BLaER1 treated with 17β-estradiol and CSF1 and Interleukin-3, amounts not matched to agents 10 nM and 100 nM (cell line): Measurements from ENCODE around the gene AUTS2.

Experiments
- H3K27ac ChIP-seq, 11 experiments: shearing (Covaris generic); formaldehyde crosslinking; 2 replicates each; pipeline ENCODE4 v1.8.1; 2022
- H3K27me3 ChIP-seq, 11 experiments: shearing (Covaris generic); formaldehyde crosslinking; 2 replicates each; pipeline ENCODE4 v1.8.1; 2022
- H3K36me3 ChIP-seq, 11 experiments: shearing (Covaris generic); formaldehyde crosslinking; 2 replicates each; pipeline ENCODE4 v1.8.1; 2022
- H3K4me1 ChIP-seq, 10 experiments: shearing (Covaris generic); formaldehyde crosslinking; 2 replicates each; pipeline ENCODE4 v1.8.1; 2022
- H3K4me2 ChIP-seq, 11 experiments: shearing (Covaris generic); formaldehyde crosslinking; 2 replicates each; pipeline ENCODE4 v1.8.1; 2022
- H3K4me3 ChIP-seq, 10 experiments: shearing (Covaris generic); formaldehyde crosslinking; 2 replicates each; pipeline ENCODE4 v1.8.1; 2022
- H3K9ac ChIP-seq, 11 experiments: shearing (Covaris generic); formaldehyde crosslinking; 2 replicates each; pipeline ENCODE4 v1.8.1; 2022
- H3K9me3 ChIP-seq, 11 experiments: shearing (Covaris generic); formaldehyde crosslinking; replicated peaks in 1 of 11; 2 replicates each; pipeline ENCODE4 v1.8.1; 2022
- H4K20me1 ChIP-seq, 11 experiments: shearing (Covaris generic); formaldehyde crosslinking; 2 replicates each; pipeline ENCODE4 v1.8.1; 2022
- Cebpa-rat ChIP-seq, 11 experiments: shearing (Covaris generic); IDR thresholded peaks; 2 replicates each; pipeline ENCODE4 v1.8.1; 2022

AUTS2 gene

DNA sequence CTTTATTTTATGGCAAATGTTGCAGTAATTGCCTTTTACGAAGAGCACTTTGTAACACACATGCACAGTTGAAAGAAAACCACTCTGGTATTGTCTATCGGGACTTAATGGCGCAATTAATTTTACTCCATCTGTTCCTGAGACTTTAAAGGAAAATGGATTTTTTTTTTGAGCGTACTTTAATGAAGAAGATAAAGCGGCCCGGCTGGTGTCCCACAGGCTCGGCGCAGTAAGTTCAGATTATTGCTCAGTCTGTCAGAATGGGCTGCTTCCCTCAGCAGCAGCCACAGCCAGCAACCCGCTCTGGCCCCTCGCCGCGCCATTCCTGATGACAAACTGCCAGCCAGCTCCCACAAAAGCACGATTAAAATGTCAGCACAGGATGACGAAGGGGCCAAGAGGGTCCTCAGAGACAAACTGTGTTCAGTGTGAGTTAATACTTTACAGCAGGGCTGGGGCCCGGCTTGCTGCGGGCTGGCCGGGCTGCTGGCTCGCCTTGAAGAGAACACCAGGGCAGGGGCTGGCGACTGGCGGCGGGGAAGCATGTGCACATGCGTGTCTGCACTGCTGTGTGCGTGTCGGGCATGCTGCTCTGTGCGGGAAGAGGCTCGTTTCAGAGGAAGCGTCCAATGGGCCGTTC is 1032.7 kb downstream of the AUTS2 start:
- Histone ChIP-seq H3K9ac (no peak overlapping the region), H3K4me1 (peaks cover 0 to 14% (median 2%) of the 10 kb centered on the region in 10 experiments; a peak in 7 of 20 replicates), H3K27ac (no peak overlapping the region), H3K36me3 (peaks cover 0 to 7% (median 3%) of the 10 kb centered on the region in 11 experiments; a peak in 5 of 22 replicates), H3K9me3 (peaks cover 0 to 8% (median 0%) of the 10 kb centered on the region in 11 experiments; a peak in 2 of 22 replicates), H4K20me1 (no peaks in the 10 kb centered on the region; a peak in 1 of 22 replicates), H3K27me3 (no peaks in the 10 kb centered on the region), H3K4me2 (no peak overlapping the region), H3K4me3 (no peak overlapping the region)
- no peak for TF ChIP-seq Cebpa-rat (IDR thresholded peaks at IDR 0.05)

DNA sequence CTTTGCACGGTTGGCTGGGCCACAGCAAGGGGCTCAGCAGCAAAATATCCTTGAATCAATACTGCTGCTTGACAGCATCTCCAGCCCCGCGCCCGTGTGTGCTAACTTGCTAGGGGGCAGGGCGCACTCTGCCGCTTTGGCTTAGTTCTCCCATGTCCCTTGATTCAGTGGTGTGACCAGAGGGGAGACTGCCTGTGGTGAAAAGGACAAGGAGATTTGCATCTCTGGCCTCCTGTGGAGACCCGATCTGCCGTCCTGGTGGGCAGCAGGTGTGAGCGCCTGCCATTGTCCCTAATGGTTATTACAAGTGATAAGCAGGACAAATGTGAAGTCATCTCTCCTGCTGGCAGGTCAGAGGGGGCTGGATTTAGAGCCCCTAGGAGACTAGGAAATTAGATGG is 1033.4 kb downstream of the AUTS2 start:
- H3K9ac ChIP-seq: no peak overlapping the region
- H3K4me2 ChIP-seq: no peak overlapping the region
- no peak overlapping the region for H3K4me3 ChIP-seq
- TF ChIP-seq Cebpa-rat (IDR thresholded peaks at IDR 0.05): no peak
- no peak overlapping the region for H3K27ac ChIP-seq
- no peaks in the 10 kb centered on the region for H3K27me3 ChIP-seq
- H3K4me1 ChIP-seq: peaks cover 0 to 14% (median 2%) of the 10 kb centered on the region in 10 experiments; a peak in 7 of 20 replicates
- no peaks in the 10 kb centered on the region; a peak in 1 of 22 replicates for H4K20me1 ChIP-seq
- peaks cover 0 to 4% (median 0%) of the 10 kb centered on the region in 11 experiments; a peak in 2 of 22 replicates for H3K9me3 ChIP-seq
- peaks cover 0 to 7% (median 3%) of the 10 kb centered on the region in 11 experiments; a peak in 4 of 22 replicates for H3K36me3 ChIP-seq

DNA sequence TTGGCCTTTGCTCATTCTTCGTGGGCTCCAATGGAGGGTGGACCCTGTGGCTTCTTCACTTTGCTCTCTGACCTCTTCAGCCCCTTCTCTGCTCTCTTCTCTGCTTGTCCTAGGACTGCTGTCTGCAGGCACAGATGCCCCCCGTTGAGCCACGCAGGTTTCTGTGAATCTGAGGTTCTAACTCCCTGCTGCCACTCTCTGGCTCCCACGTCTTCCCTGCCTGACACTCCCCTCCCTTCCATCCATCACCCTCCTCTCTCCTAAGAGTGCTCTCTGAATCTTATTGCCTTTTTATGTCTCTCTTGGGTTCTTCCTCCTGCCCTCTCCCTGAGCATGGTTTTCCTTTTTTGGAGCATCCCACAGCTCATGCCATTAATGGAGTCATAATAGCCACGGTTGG is 1034.1 kb downstream of the AUTS2 start:
- peaks cover 0 to 14% (median 3%) of the 10 kb centered on the region in 10 experiments; a peak in 7 of 20 replicates for H3K4me1 ChIP-seq
- no peak overlapping the region for H3K27ac ChIP-seq
- no peak overlapping the region for H3K4me3 ChIP-seq
- H4K20me1 ChIP-seq: no peaks in the 10 kb centered on the region; a peak in 1 of 22 replicates
- H3K36me3 ChIP-seq: peaks cover 0 to 7% (median 3%) of the 10 kb centered on the region in 11 experiments; a peak in 4 of 22 replicates
- no peaks in the 10 kb centered on the region for H3K9me3 ChIP-seq
- TF ChIP-seq Cebpa-rat (IDR thresholded peaks at IDR 0.05): no peak
- H3K27me3 ChIP-seq: no peaks in the 10 kb centered on the region
- no peak overlapping the region for H3K4me2 ChIP-seq
- no peak overlapping the region for H3K9ac ChIP-seq

DNA sequence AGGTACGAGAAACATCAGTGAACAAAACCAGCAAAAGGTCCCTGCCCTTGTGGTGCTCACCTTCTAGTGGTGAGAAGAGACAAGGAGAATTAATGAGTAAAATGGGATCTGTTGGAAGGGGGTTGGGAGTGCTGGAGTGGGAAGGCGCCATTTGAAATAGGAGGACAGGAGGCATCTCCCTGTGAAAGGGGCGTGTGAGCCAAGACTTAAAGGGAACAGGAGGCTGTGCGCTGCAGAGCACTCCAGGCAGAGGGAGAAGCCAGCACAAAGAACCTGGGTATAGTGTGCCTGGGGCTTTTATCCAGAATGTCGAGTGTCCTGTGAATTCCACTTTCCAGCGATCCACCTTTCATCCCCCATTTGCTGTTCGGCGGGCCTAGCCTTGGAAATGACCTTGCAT is 1035.8 kb downstream of the AUTS2 start:
- Histone ChIP-seq H3K4me3 (no peak overlapping the region), H3K36me3 (peaks cover 0 to 7% (median 0%) of the 10 kb centered on the region in 11 experiments; a peak in 3 of 22 replicates), H3K9me3 (no peaks in the 10 kb centered on the region), H3K27me3 (no peaks in the 10 kb centered on the region), H3K4me2 (no peak overlapping the region), H3K27ac (no peak overlapping the region), H3K9ac (no peak overlapping the region), H4K20me1 (no peaks in the 10 kb centered on the region; a peak in 1 of 22 replicates), H3K4me1 (peaks cover 0 to 8% (median 0%) of the 10 kb centered on the region in 10 experiments; a peak in 3 of 20 replicates)
- no peak for TF ChIP-seq Cebpa-rat (IDR thresholded peaks at IDR 0.05)

DNA sequence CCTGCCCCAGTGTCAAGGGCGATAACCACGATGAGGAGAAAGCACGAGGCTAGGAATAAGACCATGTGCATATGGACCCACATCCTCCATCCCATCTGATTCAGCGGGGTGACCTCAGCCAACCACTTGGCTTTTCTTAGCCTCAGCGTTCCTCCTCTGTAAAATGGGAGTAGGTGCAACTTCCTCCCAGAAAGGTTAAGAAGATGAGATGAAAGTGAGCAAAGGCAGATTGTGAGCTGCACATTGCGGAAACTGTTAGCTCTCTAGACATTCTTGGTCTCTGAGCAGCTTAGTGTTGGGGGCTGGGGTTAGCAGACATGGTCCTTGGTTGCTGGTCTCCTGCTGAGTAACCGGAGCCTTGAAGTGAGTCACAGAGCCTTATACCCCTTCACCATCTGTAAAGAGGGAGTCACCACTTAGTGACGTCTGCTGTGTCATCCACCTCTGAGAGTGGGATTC is 1036.4 kb downstream of the AUTS2 start:
- Histone ChIP-seq H3K4me1 (0 out of 20 replicates have a peak, but pooled peaks cover 0 to 8% (median 0%) of the 10 kb centered on the region in 10 experiments), H3K9ac (no peak overlapping the region)
- no peak for TF ChIP-seq Cebpa-rat (IDR thresholded peaks at IDR 0.05)

DNA sequence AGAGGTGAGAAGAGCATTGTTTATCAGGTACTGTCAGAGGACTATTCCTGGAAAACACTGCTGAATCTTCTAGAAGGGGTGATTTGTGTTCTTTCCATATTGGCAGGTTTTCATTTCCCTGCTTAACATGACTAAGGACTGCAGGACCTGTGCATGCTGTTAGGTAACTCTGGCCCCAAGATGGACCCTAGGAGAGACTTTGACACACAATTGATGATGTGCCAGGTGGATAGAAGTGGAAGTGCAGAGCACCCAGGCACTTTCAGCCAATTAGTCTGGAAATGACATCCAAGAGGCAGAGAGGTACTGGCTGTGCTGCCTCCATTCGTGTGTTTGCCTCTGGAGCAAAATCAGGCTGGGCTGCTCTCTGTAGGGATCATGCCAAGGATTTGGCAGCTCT is 1037.4 kb downstream of the AUTS2 start:
- Histone ChIP-seq H3K27me3 (no peaks in the 10 kb centered on the region), H3K36me3 (peaks cover 0 to 7% (median 0%) of the 10 kb centered on the region in 11 experiments; a peak in 3 of 22 replicates), H4K20me1 (no peaks in the 10 kb centered on the region; a peak in 1 of 22 replicates), H3K4me1 (0 out of 20 replicates have a peak, but pooled peaks cover 0 to 8% (median 0%) of the 10 kb centered on the region in 10 experiments), H3K9ac (no peak overlapping the region), H3K9me3 (peaks cover 0 to 3% (median 0%) of the 10 kb centered on the region in 11 experiments; a peak in 3 of 22 replicates), H3K4me3 (no peak overlapping the region), H3K4me2 (no peak overlapping the region), H3K27ac (no peak overlapping the region)
- no peak for TF ChIP-seq Cebpa-rat (IDR thresholded peaks at IDR 0.05)

More for the DNA sequence above, 1036.4 kb downstream of the AUTS2 start:
- Histone ChIP-seq H4K20me1 (no peaks in the 10 kb centered on the region; a peak in 1 of 22 replicates), H3K9me3 (no peaks in the 10 kb centered on the region), H3K4me3 (no peak overlapping the region), H3K27ac (no peak overlapping the region), H3K27me3 (no peaks in the 10 kb centered on the region), H3K4me2 (no peak overlapping the region), H3K36me3 (peaks cover 0 to 7% (median 0%) of the 10 kb centered on the region in 11 experiments; a peak in 3 of 22 replicates)

DNA sequence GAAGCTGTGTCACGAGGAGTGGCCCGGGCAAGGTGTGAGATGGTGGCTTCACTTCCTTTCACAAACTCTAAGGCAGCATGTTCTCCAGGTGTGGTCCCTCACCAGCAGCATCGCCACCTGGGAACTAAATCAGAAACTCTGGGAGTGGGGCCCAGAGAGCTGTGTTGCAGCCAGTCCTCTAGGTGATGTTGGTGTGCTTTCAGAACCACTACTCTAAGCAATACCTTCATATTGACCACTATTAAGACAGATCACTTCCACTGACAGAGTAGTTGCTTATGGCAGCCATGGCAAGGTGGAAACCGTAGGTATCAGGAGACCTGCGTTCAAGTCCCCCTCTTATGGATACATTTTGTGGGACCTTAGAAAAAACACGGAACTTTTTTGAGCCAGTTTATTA is 1037.9 kb downstream of the AUTS2 start:
- H3K4me2 ChIP-seq: no peak overlapping the region
- no peak for TF ChIP-seq Cebpa-rat (IDR thresholded peaks at IDR 0.05)
- H3K9ac ChIP-seq: no peak overlapping the region
- peaks cover 0 to 11% (median 0%) of the 10 kb centered on the region in 11 experiments; a peak in 4 of 22 replicates for H3K36me3 ChIP-seq
- H3K4me3 ChIP-seq: no peak overlapping the region
- 0 out of 20 replicates have a peak, but pooled peaks cover 0 to 8% (median 0%) of the 10 kb centered on the region in 10 experiments for H3K4me1 ChIP-seq
- H3K9me3 ChIP-seq: peaks cover 0 to 9% (median 2%) of the 10 kb centered on the region in 11 experiments; a peak in 8 of 22 replicates
- no peaks in the 10 kb centered on the region for H3K27me3 ChIP-seq
- no peaks in the 10 kb centered on the region; a peak in 1 of 22 replicates for H4K20me1 ChIP-seq
- H3K27ac ChIP-seq: no peak overlapping the region

DNA sequence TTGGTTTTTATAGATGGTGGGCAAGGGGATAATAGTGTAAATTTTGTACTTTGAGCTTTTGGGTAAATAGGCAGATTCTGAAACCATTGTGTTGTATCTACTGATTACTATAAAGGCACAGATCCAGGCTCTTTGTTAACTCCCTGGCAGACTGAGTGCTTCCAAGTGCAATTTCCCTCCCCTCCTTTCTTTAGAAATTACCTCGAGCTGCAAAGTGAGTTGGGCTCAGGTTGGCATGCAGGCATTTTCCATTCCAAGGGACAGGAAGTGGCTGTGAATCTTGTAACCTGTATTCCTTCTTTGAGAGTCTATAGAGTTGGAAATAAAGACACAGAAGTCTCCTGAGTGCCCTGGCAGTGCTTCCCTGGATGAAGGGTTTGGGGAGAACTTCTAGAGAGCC is 1039.5 kb downstream of the AUTS2 start:
- H3K27me3 ChIP-seq: no peaks in the 10 kb centered on the region
- H3K9me3 ChIP-seq: peaks cover 5 to 18% (median 12%) of the 10 kb centered on the region in 11 experiments; a peak in 19 of 22 replicates
- peaks cover 0 to 19% (median 4%) of the 10 kb centered on the region in 11 experiments; a peak in 5 of 22 replicates for H3K36me3 ChIP-seq
- H4K20me1 ChIP-seq: no peaks in the 10 kb centered on the region; a peak in 1 of 22 replicates
- no peak for TF ChIP-seq Cebpa-rat (IDR thresholded peaks at IDR 0.05)
- H3K4me2 ChIP-seq: no peak overlapping the region
- no peak overlapping the region for H3K27ac ChIP-seq
- H3K4me1 ChIP-seq: 0 out of 20 replicates have a peak, but pooled peaks cover 0 to 8% (median 0%) of the 10 kb centered on the region in 10 experiments
- H3K4me3 ChIP-seq: no peak overlapping the region
- H3K9ac ChIP-seq: no peak overlapping the region
